SU-DHL-6 (cell line): ENCODE results near the gene DCAKD.

Source experiments
- CTCF ChIP-seq: fragments of 200-600 bp; sonication (generic); IDR thresholded peaks from one replicate; pipeline ENCODE4 v1.5.1; 2017; ENCODE audit warnings: antibody characterized with exemption, mild to moderate bottlenecking, low read length, moderate library complexity; ENCODE audit not compliant: insufficient read depth, poor library complexity, severe bottlenecking
- EZH2phosphoT487 ChIP-seq: fragments of 200-600 bp; sonication (generic), shearing (Covaris generic); conservative IDR thresholded peaks from 2 replicates; pipeline ENCODE4 v1.6.1; 2018; ENCODE audit warnings: mild to moderate bottlenecking, antibody characterized with exemption, low read length, moderate library complexity, mixed read lengths

- no peak for TF ChIP-seq CTCF
- no peak for TF ChIP-seq EZH2phosphoT487
Observed at GRCh38 chr17:44990994-44991393, 60.4 kb downstream of the DCAKD start.
